Fibroblast of villous mesenchyme (primary cell): ENCODE results near the gene SDCBP2. TPM values are rescaled to one million over a fixed set of nuclear protein-coding genes. Genes with fewer than 3 reads are reported as not detected.
"Not testable (repeated sequence)": the region's sequence is repeated elsewhere in the genome, so short reads cannot be mapped to it uniquely, and the experiment has no call there.

Experiments used
- DNase-seq: peaks from one replicate; pipeline ENCODE4 v3.0.0-alpha.2; 2010; ENCODE audit warnings: low read depth
- H3K4me3 ChIP-seq: 2 replicates; pipeline ENCODE4 v1.5.1; 2011; ENCODE audit warnings: low read depth, mild to moderate bottlenecking, low read length
- total RNA-seq: library from RNA; depleted of rRNA; stranded (reverse); fragments of >200 nt; gene quantifications from 2 replicates; pipeline ENCODE4 v1.2.3, GENCODE V29; 2012
- TF ChIP-seq, protein P1 (sequence below): IDR thresholded peaks from 2 replicates; pipeline ENCODE4 v1.5.1; 2012; ENCODE audit warnings: low read depth, mild to moderate bottlenecking, low read length; ENCODE audit not compliant: insufficient read depth

SDCBP2 gene
- total RNA-seq, 1 donor: 0.43 TPM

DNA sequence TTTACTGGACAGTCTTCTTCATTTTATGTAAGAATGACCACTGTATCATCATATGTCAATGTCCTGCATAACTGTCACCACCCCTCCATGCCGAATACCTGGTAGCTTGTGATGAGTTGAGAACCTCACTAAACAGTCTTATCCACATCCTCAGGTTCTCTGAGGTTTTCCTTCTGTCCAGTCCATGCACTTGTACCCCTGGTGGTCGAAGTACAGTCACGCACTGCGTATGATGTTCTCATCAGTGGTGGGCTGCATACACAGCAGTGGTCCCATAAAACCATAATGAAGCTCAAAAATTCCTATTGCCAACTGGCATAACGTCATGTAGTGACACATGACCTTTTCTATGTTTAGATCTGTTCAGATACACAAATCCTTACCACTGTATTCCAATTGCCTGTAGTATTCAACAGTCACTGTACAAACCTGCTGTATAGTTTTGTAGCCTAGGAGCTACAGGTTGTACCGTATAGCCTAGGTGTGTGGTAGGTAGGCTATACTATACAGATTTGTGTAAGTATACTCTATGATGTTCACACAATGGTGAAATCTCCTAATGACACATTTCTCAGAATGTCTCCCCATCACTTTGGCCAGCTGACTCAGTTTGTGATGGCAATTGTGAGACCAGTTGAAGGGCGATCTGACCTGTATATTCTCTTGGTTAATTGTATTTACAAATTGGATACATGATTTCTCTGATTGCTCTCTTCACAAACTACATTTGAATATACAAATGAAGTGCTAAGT, 31.3 kb upstream of the SDCBP2 start:
- TF ChIP-seq, protein P1, sequence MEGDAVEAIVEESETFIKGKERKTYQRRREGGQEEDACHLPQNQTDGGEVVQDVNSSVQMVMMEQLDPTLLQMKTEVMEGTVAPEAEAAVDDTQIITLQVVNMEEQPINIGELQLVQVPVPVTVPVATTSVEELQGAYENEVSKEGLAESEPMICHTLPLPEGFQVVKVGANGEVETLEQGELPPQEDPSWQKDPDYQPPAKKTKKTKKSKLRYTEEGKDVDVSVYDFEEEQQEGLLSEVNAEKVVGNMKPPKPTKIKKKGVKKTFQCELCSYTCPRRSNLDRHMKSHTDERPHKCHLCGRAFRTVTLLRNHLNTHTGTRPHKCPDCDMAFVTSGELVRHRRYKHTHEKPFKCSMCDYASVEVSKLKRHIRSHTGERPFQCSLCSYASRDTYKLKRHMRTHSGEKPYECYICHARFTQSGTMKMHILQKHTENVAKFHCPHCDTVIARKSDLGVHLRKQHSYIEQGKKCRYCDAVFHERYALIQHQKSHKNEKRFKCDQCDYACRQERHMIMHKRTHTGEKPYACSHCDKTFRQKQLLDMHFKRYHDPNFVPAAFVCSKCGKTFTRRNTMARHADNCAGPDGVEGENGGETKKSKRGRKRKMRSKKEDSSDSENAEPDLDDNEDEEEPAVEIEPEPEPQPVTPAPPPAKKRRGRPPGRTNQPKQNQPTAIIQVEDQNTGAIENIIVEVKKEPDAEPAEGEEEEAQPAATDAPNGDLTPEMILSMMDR: no peak
- H3K4me3 ChIP-seq: no peak overlapping the region
- no peak for DNase-seq

DNA sequence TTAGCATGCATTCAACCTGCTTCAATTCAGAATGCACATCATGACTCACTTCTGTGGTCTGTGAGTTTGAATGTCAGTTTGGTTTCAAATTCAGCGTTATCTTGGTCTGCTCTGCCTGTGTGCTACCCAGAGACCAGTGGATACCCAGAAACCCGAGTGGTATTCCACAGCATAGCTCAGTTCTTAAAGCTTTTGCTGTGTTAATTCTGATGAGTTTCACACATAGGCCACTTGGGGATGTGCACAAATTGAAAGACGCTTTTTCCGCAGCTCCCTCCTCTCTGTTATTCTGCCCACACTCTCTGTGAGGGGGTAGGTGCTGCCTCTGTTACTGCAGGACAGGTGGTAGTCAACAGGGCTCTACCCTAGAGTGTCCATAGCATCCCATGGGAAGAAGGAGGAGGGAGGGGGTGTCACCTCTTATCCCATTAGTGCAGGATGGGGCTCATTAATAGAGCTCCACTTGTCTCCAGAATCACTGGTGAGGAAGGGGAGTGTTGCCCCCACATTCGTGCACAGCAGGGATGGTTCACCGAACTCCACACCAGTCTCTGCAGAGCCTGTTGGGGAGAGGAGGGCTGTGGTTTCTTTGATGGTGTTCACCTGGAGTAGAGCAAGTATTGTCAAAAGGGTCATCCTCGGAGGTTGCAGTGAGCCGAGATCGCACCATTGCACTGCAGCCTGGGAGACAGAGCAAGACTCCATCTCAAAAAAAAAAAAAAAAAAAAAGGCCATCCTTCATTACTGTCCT, 29.2 kb upstream of the SDCBP2 start:
- no peak for DNase-seq
- TF ChIP-seq, protein P1: no peak

DNA sequence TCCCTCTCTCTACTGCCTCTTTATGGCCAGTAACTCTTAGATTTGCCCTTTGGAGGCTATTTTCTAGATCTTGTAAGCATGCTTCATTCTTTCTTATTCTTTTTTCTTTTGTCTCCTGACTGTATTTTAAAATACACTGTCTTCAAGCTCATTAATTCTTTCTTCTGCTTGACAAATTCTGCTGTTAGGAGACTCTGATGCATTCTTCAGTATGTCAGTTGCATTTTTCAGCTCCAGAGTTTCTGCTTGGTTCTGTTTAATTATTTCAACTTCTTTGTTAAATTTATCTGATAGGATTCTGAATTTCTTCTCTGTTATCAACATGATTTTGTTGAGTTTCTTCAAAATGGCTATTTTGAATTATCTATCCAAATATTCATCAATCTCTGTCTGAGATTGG, 25.0 kb upstream of the SDCBP2 start:
- no peak for DNase-seq
- TF ChIP-seq, protein P1: no peak
- no peak overlapping the region for H3K4me3 ChIP-seq

More for the DNA sequence above, 29.2 kb upstream of the SDCBP2 start:
- no peak overlapping the region for H3K4me3 ChIP-seq

DNA sequence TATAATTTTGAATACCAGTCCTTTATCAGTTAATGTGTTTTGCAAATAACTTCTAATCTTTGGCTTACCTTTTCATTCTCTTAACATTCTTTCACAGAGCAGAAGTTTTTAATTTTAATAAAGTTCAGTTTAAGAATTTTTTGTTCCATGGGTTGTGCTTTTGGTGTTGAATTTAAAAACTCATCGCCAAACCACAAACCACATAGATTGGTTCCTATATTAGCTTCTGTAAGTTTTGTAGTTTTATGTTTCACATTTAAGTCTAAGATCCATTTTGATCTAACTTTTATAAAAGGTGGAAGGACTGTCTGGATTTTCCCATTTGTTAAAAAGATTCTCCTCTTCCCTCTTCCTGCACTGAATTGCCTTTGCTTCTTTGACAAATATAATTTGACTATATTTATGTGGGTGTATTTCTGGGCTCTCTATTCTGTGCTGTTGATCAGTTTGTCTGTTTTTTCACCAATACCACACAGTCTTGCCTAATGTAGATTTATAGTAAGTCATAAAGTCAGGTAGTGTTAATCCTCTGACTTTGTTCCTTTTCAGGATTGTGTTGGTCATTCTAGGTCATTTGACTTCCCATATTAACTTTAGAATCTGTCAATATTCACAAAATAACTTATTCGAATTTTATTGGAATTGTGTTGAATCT, 17.5 kb upstream of the SDCBP2 start:
- TF ChIP-seq, protein P1: no peak
- no peak overlapping the region for H3K4me3 ChIP-seq
- DNase-seq: no peak

DNA sequence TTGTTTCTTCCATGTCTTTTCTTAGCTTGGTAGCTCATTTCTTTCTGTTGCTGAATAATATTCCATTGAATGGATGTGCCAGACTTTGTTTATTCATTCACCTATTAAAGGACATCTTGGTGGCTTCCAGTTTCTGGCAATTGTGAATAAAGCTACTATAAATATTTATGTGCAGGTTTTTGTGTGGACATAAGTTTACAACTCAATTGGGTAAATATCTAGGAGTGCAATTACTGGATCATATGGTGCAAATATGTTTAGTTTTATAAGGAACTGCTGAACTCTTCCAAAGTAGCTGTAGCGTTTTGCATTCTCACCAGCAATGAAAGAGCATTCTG, 16.8 kb upstream of the SDCBP2 start:
- no peak overlapping the region for H3K4me3 ChIP-seq
- TF ChIP-seq, protein P1: no peak
- DNase-seq: no peak

DNA sequence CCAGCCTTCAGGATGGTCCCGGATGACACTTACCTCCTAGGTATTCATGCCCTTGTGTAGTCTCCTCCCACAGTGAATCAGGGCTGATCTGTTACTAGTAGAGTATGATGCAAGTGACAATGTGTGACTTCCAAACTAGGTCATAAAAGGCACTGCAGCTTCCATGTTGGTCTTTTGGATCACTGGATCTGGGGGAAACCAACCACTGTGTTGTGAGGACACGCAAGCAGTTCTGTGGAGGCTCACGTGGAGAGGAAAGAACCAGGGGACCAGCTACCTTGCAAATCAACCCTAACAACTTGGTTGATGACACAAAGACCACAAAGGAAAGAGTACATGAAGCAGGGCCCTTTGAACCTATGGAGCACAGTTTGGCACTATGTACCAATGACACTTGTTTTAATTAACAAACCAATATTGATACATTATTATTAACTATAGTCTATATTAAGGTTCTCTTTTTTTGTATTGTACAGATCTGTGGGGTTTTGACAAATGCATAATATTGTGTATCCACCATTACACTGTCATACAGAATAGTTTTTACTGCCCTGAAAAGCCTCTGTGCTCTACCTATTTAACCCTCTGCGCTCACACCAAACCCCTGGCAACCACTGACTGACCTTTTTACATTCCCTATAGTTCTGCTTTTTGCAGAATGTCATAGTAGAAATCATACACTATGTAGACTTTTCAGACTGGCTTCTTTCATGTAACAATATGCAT, 16.3 kb upstream of the SDCBP2 start:
- no peak overlapping the region for H3K4me3 ChIP-seq
- no peak for DNase-seq
- TF ChIP-seq, protein P1: no peak

DNA sequence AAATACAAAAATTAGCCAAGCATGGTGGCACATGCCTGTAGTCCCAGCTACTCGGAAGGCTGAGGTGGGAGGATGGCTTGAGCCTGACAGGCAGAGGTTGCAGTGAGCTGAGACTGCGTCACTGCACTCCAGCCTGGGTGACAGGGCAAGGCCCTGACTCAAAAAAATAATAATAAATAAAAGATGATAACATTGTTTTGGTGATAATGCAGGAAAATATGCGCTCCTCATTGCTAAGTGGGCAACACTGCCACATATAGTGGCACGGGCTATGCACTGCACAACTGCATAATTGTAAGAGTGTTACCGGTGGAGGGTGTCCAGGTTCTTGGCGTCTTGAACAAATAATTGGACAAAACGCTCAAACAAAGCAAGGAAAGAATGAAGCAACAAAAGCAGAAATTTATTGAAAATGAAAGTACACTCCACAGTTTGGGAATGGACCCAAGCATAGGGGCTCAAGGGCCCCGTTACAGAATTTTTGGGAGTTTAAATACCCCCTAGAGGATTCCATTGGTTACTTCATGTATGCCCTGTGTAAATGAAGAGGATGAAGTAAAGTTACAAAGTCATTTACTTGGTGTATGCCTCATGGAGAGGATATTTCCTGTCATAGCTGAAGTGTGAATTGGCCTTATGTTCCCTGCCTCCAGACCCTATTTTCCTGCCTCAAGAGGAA, 14.6 kb upstream of the SDCBP2 start:
- not testable (repeated sequence) for DNase-seq

More for the DNA sequence above, 14.6 kb upstream of the SDCBP2 start:
- H3K4me3 ChIP-seq: not testable (repeated sequence)
